ENCODE measurements around the gene IL1F10. TPM values are rescaled to one million over a fixed set of nuclear protein-coding genes. Genes with fewer than 3 reads are reported as not detected.

The IL1F10 gene
- total and polyA plus RNA-seq, 7 donors: not detected

DNA sequence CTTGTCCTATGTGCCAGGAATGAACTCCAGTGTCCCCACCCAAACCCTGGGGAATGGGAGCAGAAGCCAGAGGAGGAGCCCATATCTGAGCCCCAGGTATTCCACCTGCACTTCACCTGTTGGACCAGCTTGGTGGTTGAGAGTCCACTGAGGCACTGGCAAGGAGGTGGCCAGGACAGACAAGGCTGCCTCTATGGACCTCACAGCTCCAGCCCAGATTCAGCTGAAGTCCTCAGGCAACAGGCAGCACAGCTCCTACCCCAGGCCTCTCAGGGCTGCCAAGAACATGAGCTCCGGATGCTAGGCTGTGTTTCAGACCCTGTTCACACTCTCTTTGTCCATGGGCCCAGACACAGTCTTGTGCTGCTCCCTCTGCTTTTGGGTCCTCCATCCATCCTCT lies 2.9 kb upstream of the IL1F10 start:
- no peaks in the 10 kb centered on the region for H3K27me3 ChIP-seq
- intact Hi-C loops (cut with DNase I): no loop called here
- no peaks in the 10 kb centered on the region for H3K4me1 ChIP-seq
- 89 to 90% methylated on average over 1 of the region's 1 CpG for WGBS, 2 donors
- TF ChIP-seq POLR2A (IDR thresholded peaks at IDR 0.05) (no peak), POLR2AphosphoS5 (IDR thresholded peaks at IDR 0.05) (no peak), EP300 (IDR thresholded peaks at IDR 0.05) (no peak)
- TF ChIP-seq, protein P1, sequence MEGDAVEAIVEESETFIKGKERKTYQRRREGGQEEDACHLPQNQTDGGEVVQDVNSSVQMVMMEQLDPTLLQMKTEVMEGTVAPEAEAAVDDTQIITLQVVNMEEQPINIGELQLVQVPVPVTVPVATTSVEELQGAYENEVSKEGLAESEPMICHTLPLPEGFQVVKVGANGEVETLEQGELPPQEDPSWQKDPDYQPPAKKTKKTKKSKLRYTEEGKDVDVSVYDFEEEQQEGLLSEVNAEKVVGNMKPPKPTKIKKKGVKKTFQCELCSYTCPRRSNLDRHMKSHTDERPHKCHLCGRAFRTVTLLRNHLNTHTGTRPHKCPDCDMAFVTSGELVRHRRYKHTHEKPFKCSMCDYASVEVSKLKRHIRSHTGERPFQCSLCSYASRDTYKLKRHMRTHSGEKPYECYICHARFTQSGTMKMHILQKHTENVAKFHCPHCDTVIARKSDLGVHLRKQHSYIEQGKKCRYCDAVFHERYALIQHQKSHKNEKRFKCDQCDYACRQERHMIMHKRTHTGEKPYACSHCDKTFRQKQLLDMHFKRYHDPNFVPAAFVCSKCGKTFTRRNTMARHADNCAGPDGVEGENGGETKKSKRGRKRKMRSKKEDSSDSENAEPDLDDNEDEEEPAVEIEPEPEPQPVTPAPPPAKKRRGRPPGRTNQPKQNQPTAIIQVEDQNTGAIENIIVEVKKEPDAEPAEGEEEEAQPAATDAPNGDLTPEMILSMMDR (IDR thresholded peaks at IDR 0.05): no peak
- DNase-seq: no peak
- H3K36me3 ChIP-seq: no peaks in the 10 kb centered on the region
- H3K27ac ChIP-seq: no peak overlapping the region
- no peak overlapping the region for H3K4me3 ChIP-seq
- H3K9me3 ChIP-seq: no peaks in the 10 kb centered on the region

GRCh38 chr2:113068249-113068648 lies 479 bp downstream of the IL1F10 start:
- Histone ChIP-seq H3K4me3 (no peak overlapping the region), H3K27ac (no peak overlapping the region), H3K4me1 (no peaks in the 10 kb centered on the region), H3K9me3 (no peaks in the 10 kb centered on the region), H3K27me3 (no peaks in the 10 kb centered on the region), H3K36me3 (no peaks in the 10 kb centered on the region)
- 64 to 70% methylated on average over 2 of the region's 2 CpGs for whole genome bisulfite sequencing, 2 donors
- DNase-seq: no peak
- intact Hi-C loops (cut with DNase I): no loop called here
- TF ChIP-seq POLR2A (IDR thresholded peaks at IDR 0.05) (no peak), EP300 (IDR thresholded peaks at IDR 0.05) (no peak), POLR2AphosphoS5 (IDR thresholded peaks at IDR 0.05) (no peak)
- TF ChIP-seq, protein P1 (IDR thresholded peaks at IDR 0.05): no peak

DNA sequence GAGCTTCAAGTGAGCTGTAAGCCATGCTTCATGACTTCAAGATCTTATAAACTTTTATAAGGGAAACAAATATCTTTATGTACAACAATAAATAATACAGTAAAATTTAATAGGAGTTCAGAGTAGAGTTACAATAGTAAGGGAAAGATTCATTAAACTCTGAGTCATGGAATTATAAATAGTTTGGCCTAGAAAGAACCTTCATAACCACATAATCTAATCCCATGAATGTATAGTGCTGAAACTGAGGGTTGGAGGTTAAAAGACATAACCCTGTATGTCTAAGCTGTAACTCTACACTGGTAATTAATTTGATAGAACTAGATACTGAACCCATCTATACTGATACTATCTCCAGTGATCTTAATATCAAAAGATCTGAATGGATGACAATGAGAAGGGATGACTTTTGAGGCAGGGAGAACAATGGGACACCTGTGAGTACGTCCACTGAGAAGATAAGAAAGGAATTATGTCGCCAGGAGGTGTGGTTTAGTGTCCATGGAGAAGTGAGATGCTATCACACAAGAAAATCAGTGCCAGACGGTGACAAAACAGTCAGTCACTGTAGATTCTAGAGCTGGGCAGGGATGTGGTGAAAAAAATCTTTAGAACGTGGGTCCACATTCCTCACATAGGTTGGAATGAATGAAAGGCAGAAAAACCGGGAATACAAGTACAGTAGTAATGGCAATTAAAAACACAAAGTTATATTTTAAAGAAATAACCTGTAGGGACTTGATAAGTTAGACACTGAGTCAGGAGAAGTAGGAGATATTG lies 1.1 kb downstream of the IL1F10 start:
- DNase-seq: no peak
- no peak overlapping the region for H3K4me3 ChIP-seq
- 23 to 47% methylated on average over 5 of the region's 5 CpGs for WGBS, 2 donors
- H3K4me1 ChIP-seq: no peaks in the 10 kb centered on the region
- no peak overlapping the region for H3K27ac ChIP-seq
- intact Hi-C loops (cut with DNase I): no loop called here
- H3K9me3 ChIP-seq: no peaks in the 10 kb centered on the region
- no peak for TF ChIP-seq POLR2AphosphoS5 (IDR thresholded peaks at IDR 0.05)
- TF ChIP-seq POLR2A (IDR thresholded peaks at IDR 0.05): no peak
- TF ChIP-seq EP300 (IDR thresholded peaks at IDR 0.05): no peak
- TF ChIP-seq, protein P1 (IDR thresholded peaks at IDR 0.05): no peak
- H3K36me3 ChIP-seq: no peaks in the 10 kb centered on the region
- no peaks in the 10 kb centered on the region for H3K27me3 ChIP-seq

- TF ChIP-seq EP300 (IDR thresholded peaks at IDR 0.05): no peak
- TF ChIP-seq POLR2A (IDR thresholded peaks at IDR 0.05): no peak
- TF ChIP-seq POLR2AphosphoS5 (IDR thresholded peaks at IDR 0.05): no peak
- TF ChIP-seq, protein P1 (IDR thresholded peaks at IDR 0.05): no peak
- no peak overlapping the region for H3K4me3 ChIP-seq
- WGBS, 2 donors: 93 to 95% methylated on average over 4 of the region's 4 CpGs
Measured at GRCh38 chr2:113069676-113070605, 2.2 kb downstream of the IL1F10 start.

More at GRCh38 chr2:113069676-113070605, 2.2 kb downstream of the IL1F10 start:
- no peak for DNase-seq
- H3K27me3 ChIP-seq: no peaks in the 10 kb centered on the region
- H3K36me3 ChIP-seq: no peaks in the 10 kb centered on the region
- no peaks in the 10 kb centered on the region for H3K9me3 ChIP-seq
- no peaks in the 10 kb centered on the region for H3K4me1 ChIP-seq
- H3K27ac ChIP-seq: no peak overlapping the region
- intact Hi-C loops (cut with DNase I): no loop called here
